ENCODE results near the gene VIP. TPM values are rescaled to one million over a fixed set of nuclear protein-coding genes. Genes with fewer than 3 reads are reported as not detected.

The VIP gene
- total RNA-seq, result not detected in 2 replicates

DNA sequence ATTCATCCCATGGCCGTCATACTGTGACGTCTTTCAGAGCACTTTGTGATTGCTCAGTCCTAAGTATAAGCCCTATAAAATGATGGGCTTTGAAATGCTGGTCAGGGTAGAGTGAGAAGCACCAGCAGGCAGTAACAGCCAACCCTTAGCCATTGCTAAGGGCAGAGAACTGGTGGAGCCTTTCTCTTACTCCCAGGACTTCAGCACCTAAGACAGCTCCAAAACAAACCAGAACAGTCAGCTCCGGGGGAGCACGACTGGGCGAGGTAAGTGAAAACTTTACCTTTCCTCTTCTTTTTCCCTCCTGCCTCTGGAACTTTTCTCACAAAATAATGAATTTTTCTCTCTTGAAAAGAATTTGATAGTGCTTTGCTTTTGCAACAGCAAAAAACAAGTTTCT lies at the start of gene VIP:
Gene VIP (plus strand): TSS at position 104 of the 400 bp plus-strand sequence. CDS start 1,381 bp downstream, outside the sequence.

Other genes starting within 250 kb of the VIP start
- 22.8 and 34.6 TPM in 2 replicates for gene SYNE1, start 113.4 kb upstream of the VIP start, total RNA-seq
- gene MYCT1, start 52.9 kb upstream of the VIP start, total RNA-seq, result 0.48 and 1.4 TPM in 2 replicates
- 11.7 and 21.2 TPM in 2 replicates for gene FBXO5, start 232.2 kb downstream of the VIP start, total RNA-seq